B cell (primary cell): ENCODE results near the gene TRMT1L. TPM values are rescaled to one million over a fixed set of nuclear protein-coding genes. Genes with fewer than 3 reads are reported as not detected.

Source experiments
- ATAC-seq: fragments of 200-7000 bp; cut with Tn5 transposase; one replicate; pipeline ENCODE4 v1.10.0; 2021; ENCODE audit warnings: low read depth, mild to moderate bottlenecking, moderate number of reproducible peaks, moderate library complexity
- CTCF ChIA-PET: fragments of 350-600 bp; sonication (Branson Sonifier 250); formaldehyde crosslinking; loops from one replicate; lab custom pipeline; 2021; ENCODE audit warnings: antibody characterized with exemption, inconsistent platforms; lab: Charles Lee
- POLR2A ChIA-PET: fragments of 350-600 bp; sonication (Branson Sonifier 250); formaldehyde crosslinking; loops from one replicate; lab custom pipeline; 2021; ENCODE audit warnings: antibody characterized with exemption; lab: Charles Lee
- DNase-seq: peaks from one replicate; pipeline ENCODE4 v3.0.0; 2013
- H2AFZ ChIP-seq: 2 replicates; pipeline ENCODE4 v1.6.1; 2012; ENCODE audit warnings: mild to moderate bottlenecking, low read depth, low read length; ENCODE audit not compliant: insufficient read depth, poor library complexity, severe bottlenecking
- H3K27ac ChIP-seq, 2 donors: 1 replicate in 1 of 2; 2 replicates in 1 of 2; pipeline ENCODE4 v1.5.1; 2012 to 2013; ENCODE audit warnings: low read length in 2 of 2, mild to moderate bottlenecking in 2 of 2, moderate library complexity in 1 of 2
- H3K27me3 ChIP-seq, 4 experiments: fragments of 200-600 bp in 1 of 4; sonication (generic) in 1 of 4; replicated peaks in 1 of 4; 1 replicate in 2 of 4; 2 replicates in 2 of 4; pipeline versions ENCODE4 v1.6.1 to v1.7.0; 2013 to 2016; ENCODE audit warnings: low read length in 3 of 4, mild to moderate bottlenecking in 2 of 4, mixed read lengths in 1 of 4, moderate library complexity in 1 of 4; ENCODE audit not compliant: insufficient read depth in 4 of 4, control insufficient read depth in 3 of 4; ENCODE audit errors: control extremely low read depth in 1 of 4
- H3K36me3 ChIP-seq, 2 experiments: replicated peaks in 1 of 2; 1 replicate in 1 of 2; 2 replicates in 1 of 2; pipeline versions ENCODE4 v1.6.1 to v1.7.1; 2013; ENCODE audit warnings: low read length in 1 of 2; ENCODE audit not compliant: insufficient read depth in 2 of 2, control insufficient read depth in 1 of 2; ENCODE audit errors: control extremely low read depth in 1 of 2, extremely low read depth in 1 of 2
- H3K4me1 ChIP-seq, 2 donors: fragments of 200-600 bp in 1 of 2; sonication (generic) in 1 of 2; 1 replicate in 1 of 2; 2 replicates in 1 of 2; pipeline versions ENCODE4 v1.5.1 to v1.6.1; 2013 to 2017; ENCODE audit warnings: low read length in 2 of 2; ENCODE audit not compliant: control insufficient read depth in 2 of 2, insufficient read depth in 2 of 2
- H3K4me2 ChIP-seq: replicated peaks from 2 replicates; pipeline ENCODE3; 2012; ENCODE audit warnings: mild to moderate bottlenecking, low read depth, low read length; ENCODE audit not compliant: poor library complexity, severe bottlenecking
- H3K4me3 ChIP-seq, 5 experiments: fragments of 200-600 bp in 1 of 5; sonication (generic) in 1 of 5; 1 replicate in 3 of 5; 2 replicates in 2 of 5; pipeline versions ENCODE4 v1.5.1 to v1.7.0; 2011 to 2016; ENCODE audit warnings: low read length in 4 of 5, mild to moderate bottlenecking in 4 of 5, low read depth in 2 of 5, control low read depth in 1 of 5, moderate library complexity in 1 of 5; ENCODE audit not compliant: insufficient read depth in 1 of 5; ENCODE audit errors: control extremely low read depth in 1 of 5, extremely low read depth in 1 of 5
- H3K79me2 ChIP-seq: fragments of 200-600 bp; sonication (generic); one replicate; pipeline ENCODE4 v1.6.0; 2016; ENCODE audit warnings: low read length; ENCODE audit not compliant: control insufficient read depth, insufficient read depth
- H3K9ac ChIP-seq: fragments of 200-600 bp; sonication (generic); 2 replicates; pipeline ENCODE4 v1.6.1; 2017; ENCODE audit warnings: mild to moderate bottlenecking, low read length, moderate library complexity
- H3K9me3 ChIP-seq, 3 donors: one replicate each; pipeline versions ENCODE4 v1.6.1 to v1.7.1; 2013; ENCODE audit warnings: low read length in 2 of 3; ENCODE audit not compliant: control insufficient read depth in 2 of 3, insufficient read depth in 1 of 3; ENCODE audit errors: control extremely low read depth in 1 of 3
- H4K20me1 ChIP-seq: 2 replicates; pipeline ENCODE4 v1.6.0; 2012; ENCODE audit warnings: mild to moderate bottlenecking, low read length; ENCODE audit not compliant: insufficient read depth, control insufficient read depth, poor library complexity, severe bottlenecking
- H3K27ac Mint-ChIP-seq: one replicate; pipeline ENCODE4 v1.8.0; 2021; ENCODE audit warnings: mixed read lengths
- H3K27me3 Mint-ChIP-seq: one replicate; pipeline ENCODE4 v1.8.0; 2021; ENCODE audit warnings: mixed read lengths
- H3K4me1 Mint-ChIP-seq: one replicate; pipeline ENCODE4 v1.8.0; 2021; ENCODE audit warnings: mixed read lengths
- H3K4me3 Mint-ChIP-seq: one replicate; pipeline ENCODE4 v1.8.0; 2021; ENCODE audit warnings: mixed read lengths
- H3K9me3 Mint-ChIP-seq: one replicate; pipeline ENCODE4 v1.8.0; 2022; ENCODE audit warnings: mixed read lengths; ENCODE audit not compliant: insufficient read depth
- EZH2 ChIP-seq: IDR thresholded peaks from 2 replicates; pipeline ENCODE4 v1.6.1; 2012; ENCODE audit warnings: borderline replicate concordance, low read depth, mild to moderate bottlenecking, moderate library complexity, low read length; ENCODE audit not compliant: insufficient read depth, poor library complexity, severe bottlenecking
- intact Hi-C: fragments of 100-400 bp; cut with micrococcal nuclease; formaldehyde crosslinking; loops from one replicate; pipeline ENCODE4 v1.10.0; 2022
- polyA plus RNA-seq: library from polyadenylated mRNA; depleted of rRNA; stranded (reverse); fragments of >200 nt; gene quantifications from 2 replicates; pipeline ENCODE4 v1.2.3, GENCODE V29; 2012
- total RNA-seq, 2 donors: library from RNA; stranded (reverse); fragments of 120-200 nt in 1 of 2; gene quantifications; 1 replicate in 1 of 2; 2 replicates in 1 of 2; pipeline versions ENCODE4 v1.2.3 to v1.2.4, GENCODE V29; 2013 to 2022
- TF ChIP-seq, protein P1 (sequence below): fragments of 200-600 bp; IDR thresholded peaks from one replicate; pipeline ENCODE4 v1.8.0; 2022; ENCODE audit warnings: antibody characterized with exemption, mild to moderate bottlenecking

The TRMT1L gene
- total and polyA plus RNA-seq, 2 donors (not counting 1 experiment from before 2014, with no cell fraction given) = 9.9 to 27.5 TPM

DNA sequence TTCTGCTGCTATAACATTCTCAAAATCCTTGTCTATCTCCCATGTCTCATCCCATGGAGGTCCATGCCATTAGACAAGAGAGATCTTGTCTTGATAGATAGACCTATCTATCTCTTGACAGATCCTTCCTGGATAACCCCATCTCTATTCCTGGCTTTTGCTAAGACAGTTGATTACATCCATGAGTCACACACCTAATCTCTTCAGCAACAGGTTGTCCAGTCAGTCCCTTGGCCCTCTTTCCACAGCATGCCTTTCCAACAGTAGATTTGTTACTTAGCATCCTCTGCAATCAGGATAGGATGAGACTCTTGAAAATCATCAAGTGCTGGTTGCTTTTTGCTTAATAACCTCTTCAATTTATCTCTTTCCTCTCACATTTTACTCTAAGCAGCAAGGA is 46.6 kb downstream of the TRMT1L start:
- no peak overlapping the region for H3K4me3 ChIP-seq
- no peak overlapping the region for H3K27ac Mint-ChIP-seq
- H3K4me1 ChIP-seq = no peaks in the 10 kb centered on the region
- POLR2A ChIA-PET = no interaction called here
- no peak overlapping the region for H3K9ac ChIP-seq
- H3K27me3 ChIP-seq = no peaks in the 10 kb centered on the region
- H3K27me3 Mint-ChIP-seq = no peaks in the 10 kb centered on the region
- no peak overlapping the region for H3K4me3 Mint-ChIP-seq
- peaks cover 3 to 20% (median 19%) of the 10 kb centered on the region in 3 donors for H3K9me3 ChIP-seq
- no peak overlapping the region for H3K4me2 ChIP-seq
- no peak overlapping the region for H3K27ac ChIP-seq
- no peaks in the 10 kb centered on the region for H3K36me3 ChIP-seq
- no peak overlapping the region for H2AFZ ChIP-seq
- no peak for DNase-seq
- H4K20me1 ChIP-seq = no peaks in the 10 kb centered on the region
- peaks cover 7% of the 10 kb centered on the region for H3K9me3 Mint-ChIP-seq
- no peaks in the 10 kb centered on the region for H3K79me2 ChIP-seq
- ATAC-seq = no peak
- H3K4me1 Mint-ChIP-seq = no peaks in the 10 kb centered on the region
- no peak for TF ChIP-seq EZH2
- TF ChIP-seq, protein P1, sequence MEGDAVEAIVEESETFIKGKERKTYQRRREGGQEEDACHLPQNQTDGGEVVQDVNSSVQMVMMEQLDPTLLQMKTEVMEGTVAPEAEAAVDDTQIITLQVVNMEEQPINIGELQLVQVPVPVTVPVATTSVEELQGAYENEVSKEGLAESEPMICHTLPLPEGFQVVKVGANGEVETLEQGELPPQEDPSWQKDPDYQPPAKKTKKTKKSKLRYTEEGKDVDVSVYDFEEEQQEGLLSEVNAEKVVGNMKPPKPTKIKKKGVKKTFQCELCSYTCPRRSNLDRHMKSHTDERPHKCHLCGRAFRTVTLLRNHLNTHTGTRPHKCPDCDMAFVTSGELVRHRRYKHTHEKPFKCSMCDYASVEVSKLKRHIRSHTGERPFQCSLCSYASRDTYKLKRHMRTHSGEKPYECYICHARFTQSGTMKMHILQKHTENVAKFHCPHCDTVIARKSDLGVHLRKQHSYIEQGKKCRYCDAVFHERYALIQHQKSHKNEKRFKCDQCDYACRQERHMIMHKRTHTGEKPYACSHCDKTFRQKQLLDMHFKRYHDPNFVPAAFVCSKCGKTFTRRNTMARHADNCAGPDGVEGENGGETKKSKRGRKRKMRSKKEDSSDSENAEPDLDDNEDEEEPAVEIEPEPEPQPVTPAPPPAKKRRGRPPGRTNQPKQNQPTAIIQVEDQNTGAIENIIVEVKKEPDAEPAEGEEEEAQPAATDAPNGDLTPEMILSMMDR = no peak
- CTCF ChIA-PET = no interaction called here
- intact Hi-C loops = no loop called here

DNA sequence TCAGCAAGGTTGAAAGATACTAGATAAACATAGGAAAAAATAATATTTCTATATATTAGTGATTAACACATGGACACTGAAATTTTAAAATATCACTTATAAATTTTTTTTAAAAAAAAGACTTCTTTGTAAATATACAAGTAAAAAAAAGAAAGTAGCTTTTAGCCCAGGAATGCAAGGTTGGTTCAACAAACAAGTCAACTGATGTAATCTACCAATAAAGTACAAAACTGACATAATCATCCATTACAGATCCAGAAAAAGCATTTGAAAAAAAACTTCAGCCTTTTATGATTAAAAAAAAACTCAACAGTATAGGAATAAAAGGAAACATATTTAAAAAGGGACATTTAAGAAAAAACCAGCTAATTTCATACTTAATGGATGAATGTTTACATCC is 48.4 kb downstream of the TRMT1L start:
- H3K9me3 Mint-ChIP-seq = peaks cover 7% of the 10 kb centered on the region
- H3K4me1 Mint-ChIP-seq = no peaks in the 10 kb centered on the region
- no peak for DNase-seq
- Histone ChIP-seq H3K4me2 (no peak overlapping the region), H2AFZ (no peak overlapping the region), H3K4me3 (no peak overlapping the region), H3K9me3 (peaks cover 3 to 20% (median 19%) of the 10 kb centered on the region in 3 donors), H4K20me1 (no peaks in the 10 kb centered on the region), H3K9ac (no peak overlapping the region), H3K4me1 (no peaks in the 10 kb centered on the region), H3K27ac (no peak overlapping the region), H3K27me3 (no peaks in the 10 kb centered on the region), H3K79me2 (no peaks in the 10 kb centered on the region), H3K36me3 (peaks cover 0 to 3% of the 10 kb centered on the region in 2 experiments)
- H3K27me3 Mint-ChIP-seq = no peaks in the 10 kb centered on the region
- no peak overlapping the region for H3K4me3 Mint-ChIP-seq
- ChIA-PET POLR2A (no interaction called here), CTCF (no interaction called here)
- intact Hi-C loops = no loop called here
- ATAC-seq = no peak
- TF ChIP-seq, protein P1 = no peak
- TF ChIP-seq EZH2 = no peak
- H3K27ac Mint-ChIP-seq = no peak overlapping the region
